ENCODE data around the gene QDPR. TPM values are rescaled to one million over a fixed set of nuclear protein-coding genes. Genes with fewer than 3 reads are reported as not detected.

The QDPR gene
- total and polyA plus RNA-seq, 9 of the 15 experiments (the other 6 are each of a cell fraction or from before 2014, with no cell fraction given): 5.7 to 29.7 (median 17.2) TPM

- no peak for ATAC-seq
- Histone ChIP-seq H3K4me1 (replicated peaks in 1 of 2; ENCODE audit: control insufficient read depth in 2 of 2, insufficient read depth in 2 of 2, low read length in 2 of 2) (peaks cover 8 to 17% of the 10 kb centered on the region in 2 experiments; a peak in 4 of 5 replicates), H3K9ac (ENCODE audit: insufficient read depth in 1 of 2, low read depth in 2 of 2, low read length in 2 of 2) (no peak within 1 kb of the TSS; a peak in 1 of 4 replicates), H3K79me2 (ENCODE audit: control insufficient read depth, insufficient read depth, low read length) (peaks cover 19% of the 10 kb centered on the region), H3K9me3 (replicated peaks; ENCODE audit: control insufficient read depth, insufficient read depth, low read depth, low read length) (no peaks in the 10 kb centered on the region), H3K4me2 (ENCODE audit: insufficient read depth, low read length) (no peak within 1 kb of the TSS), H3K9me1 (ENCODE audit: control insufficient read depth, insufficient read depth, low read length) (no peaks in the 10 kb centered on the region), H3K36me3 (ENCODE audit: control insufficient read depth, insufficient read depth, low read length) (peaks cover 10% of the 10 kb centered on the region; the same call in 2 of the 3 replicates), H3K27me3 (ENCODE audit: control insufficient read depth in 2 of 2, insufficient read depth in 2 of 2, low read length in 2 of 2) (peaks cover 16% of the 10 kb centered on the region in 2 experiments; a peak in 4 of 5 replicates), H4K20me1 (replicated peaks; ENCODE audit: control insufficient read depth, insufficient read depth, low read length) (peaks cover 4% of the 10 kb centered on the region; the same call in 1 of the 2 replicates), H3K4me3 (no peak within 1 kb of the TSS), H2AFZ (ENCODE audit: low read depth, low read length) (peak within 1 kb of the TSS; percentile 56; the same call in 1 of the 2 replicates), H3K27ac (ENCODE audit: extremely low read depth, low read depth, low read length) (no peak within 1 kb of the TSS)
- 27% methylated on average over 9 of the region's 9 CpGs for WGBS (ENCODE audit: insufficient coverage, low coverage, missing lambda C conversion rate)
- intact Hi-C loops (cut with micrococcal nuclease) (no loop called here), in situ Hi-C loops (cut with MboI) (no loop called here)
- CTCF ChIA-PET (ENCODE audit: low intra/inter-chr PET ratio): no interaction called here
- DNase-seq (ENCODE audit: extremely low read depth in 1 of 4, low spot score in 3 of 4): no peak
- POLR2A ChIA-PET: interaction anchor here (0.6 kb wide), 1 partner anchor 1117 kb away, joined by 4 read pairs; no protein-coding TSS in a partner anchor
- BruUV-seq (replicated peaks): no TSS peak
- TF ChIP-seq CBX1 (IDR thresholded peaks at IDR 0.05; ENCODE audit: low read depth): no peak
- FAIRE-seq: no peak
Observed at GRCh38 chr4:17514865-17515264, 3.0 kb upstream of the QDPR start, which contains the start of gene CLRN2. Gene CLRN2 (plus strand): TSS chr4:17515165. CDS start chr4:17515267, 102 bp downstream.

- CTCF ChIA-PET (ENCODE audit: low intra/inter-chr PET ratio): interaction anchor here (1.9 kb wide), 1 partner anchor 296 kb away, joined by 6 read pairs; no protein-coding TSS in a partner anchor
- BruUV-seq (replicated peaks): no TSS peak
- H3K79me2 ChIP-seq (ENCODE audit: control insufficient read depth, insufficient read depth, low read length): peaks cover 19% of the 10 kb centered on the region
- peaks cover 14 to 16% of the 10 kb centered on the region in 2 experiments; a peak in 4 of 5 replicates for H3K27me3 ChIP-seq (ENCODE audit: control insufficient read depth in 2 of 2, insufficient read depth in 2 of 2, low read length in 2 of 2)
- intact Hi-C loops (cut with micrococcal nuclease): loop anchor here (2.0 kb wide), 1 partner anchor 64 kb away; the partner anchor contains the start of gene LAP3
- ATAC-seq (no peak), DNase-seq (ENCODE audit: extremely low read depth in 1 of 4, low spot score in 3 of 4) (no peak), FAIRE-seq (no peak)
- in situ Hi-C loops (cut with MboI): no loop called here
- H3K36me3 ChIP-seq (ENCODE audit: control insufficient read depth, insufficient read depth, low read length): peaks cover 22% of the 10 kb centered on the region; the same call in 2 of the 3 replicates
- H3K9ac ChIP-seq (ENCODE audit: insufficient read depth in 1 of 2, low read depth in 2 of 2, low read length in 2 of 2): no peak overlapping the region
- H3K4me1 ChIP-seq (replicated peaks in 1 of 2; ENCODE audit: control insufficient read depth in 2 of 2, insufficient read depth in 2 of 2, low read length in 2 of 2): peaks cover 8 to 17% of the 10 kb centered on the region in 2 experiments; a peak in 4 of 5 replicates
- no peak overlapping the region for H3K4me3 ChIP-seq
- POLR2A ChIA-PET: interaction anchor here (0.6 to 2.0 kb wide), 4 partner anchors 8 to 297 kb away, joined by 3 to 7 read pairs (median 3); partner anchors contain the start of gene DCAF16
- H2AFZ ChIP-seq (ENCODE audit: low read depth, low read length): peak overlapping the region; percentile 86
- peaks cover 4% of the 10 kb centered on the region; the same call in 1 of the 2 replicates for H4K20me1 ChIP-seq (replicated peaks; ENCODE audit: control insufficient read depth, insufficient read depth, low read length)
- H3K27ac ChIP-seq (ENCODE audit: extremely low read depth, low read depth, low read length): no peak overlapping the region
- no peaks in the 10 kb centered on the region for H3K9me3 ChIP-seq (replicated peaks; ENCODE audit: control insufficient read depth, insufficient read depth, low read depth, low read length)
- no peaks in the 10 kb centered on the region for H3K9me1 ChIP-seq (ENCODE audit: control insufficient read depth, insufficient read depth, low read length)
- WGBS (ENCODE audit: insufficient coverage, low coverage, missing lambda C conversion rate): 57% methylated on average over 5 of the region's 5 CpGs
- 0 out of 2 replicates have a peak overlapping the region, but pooled peaks have one; percentile 92 for H3K4me2 ChIP-seq (ENCODE audit: insufficient read depth, low read length)
- TF ChIP-seq ZBTB49 (CRISPR knock-in tag; IDR thresholded peaks at IDR 0.05; ENCODE audit: borderline replicate concordance) (no peak), ZNF384 (IDR thresholded peaks at IDR 0.05; ENCODE audit: low read depth, low read length) (no peak), MEIS2 (IDR thresholded peaks at IDR 0.05; ENCODE audit: partially characterized antibody) (no peak), ZNF668 (CRISPR knock-in tag; IDR thresholded peaks at IDR 0.05) (no peak), KLF10 (CRISPR knock-in tag; IDR thresholded peaks at IDR 0.05) (no peak), ELK3 (CRISPR knock-in tag; IDR thresholded peaks at IDR 0.05) (no peak), ARHGAP35 (IDR thresholded peaks at IDR 0.05; ENCODE audit: partially characterized antibody) (no peak), HNRNPL (IDR thresholded peaks at IDR 0.05; ENCODE audit: low read depth, low read length) (no peak)
Observed at GRCh38 chr4:17512973-17513665, 1.2 kb upstream of the QDPR start.

Measured in K562 (cell line).